ENCODE results near the gene DEPP1. TPM values are rescaled to one million over a fixed set of nuclear protein-coding genes. Genes with fewer than 3 reads are reported as not detected.

The DEPP1 gene
- total and polyA plus RNA-seq, 2 of the 13 experiments (the other 11 are each of a cell fraction or from before 2014, with no cell fraction given): 14.8 to 270 TPM

DNA sequence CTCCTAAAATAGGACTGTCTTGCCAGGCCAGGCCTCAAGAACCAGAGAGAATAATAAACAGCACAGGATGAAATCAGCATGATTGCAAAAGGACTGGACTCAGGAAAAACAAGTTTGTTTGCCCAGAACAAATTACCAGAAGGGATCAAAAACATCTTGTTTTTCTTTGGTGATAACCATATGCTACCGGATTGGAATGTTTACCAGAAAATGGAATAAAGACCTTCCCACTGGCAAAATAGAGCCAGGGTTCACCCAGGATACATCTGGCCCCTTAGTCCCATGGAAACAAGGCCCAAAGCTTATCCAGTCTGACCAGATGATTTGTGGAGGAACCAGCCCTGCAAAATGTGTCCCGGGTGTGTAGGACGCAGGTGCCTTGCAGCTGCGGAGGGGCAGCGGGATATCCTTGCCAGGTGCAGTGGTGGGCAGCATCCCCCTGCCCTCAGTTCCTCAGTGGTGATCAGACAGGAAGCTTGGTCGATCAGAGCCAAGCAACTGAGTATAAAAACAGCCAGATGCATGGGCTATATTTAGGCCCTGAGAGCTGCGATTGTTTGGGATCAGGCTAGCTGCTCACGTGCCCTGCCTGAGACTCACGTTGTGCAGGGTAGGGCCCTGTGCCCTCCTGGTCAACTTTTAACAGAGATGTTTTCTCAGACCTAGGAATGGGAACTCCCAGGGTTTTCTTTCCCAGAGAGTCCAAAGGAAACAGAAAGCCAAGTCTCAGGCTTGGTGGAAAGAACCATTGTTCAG lies 17.5 kb upstream of the DEPP1 start (continued):
- TF ChIP-seq ZNF569 (CRISPR knock-in tag; IDR thresholded peaks at IDR 0.05; ENCODE audit: borderline replicate concordance) (no peak), ZNF253 (CRISPR knock-in tag; IDR thresholded peaks at IDR 0.05; ENCODE audit: borderline replicate concordance) (no peak), KAT7 (CRISPR knock-in tag; IDR thresholded peaks at IDR 0.05; ENCODE audit: borderline replicate concordance) (peak; percentile 48; the same call in 1 of the 2 replicates), ZBTB3 (CRISPR knock-in tag; IDR thresholded peaks at IDR 0.05; ENCODE audit: borderline replicate concordance, low read depth) (no peak), PTBP1 (IDR thresholded peaks at IDR 0.05; ENCODE audit: low read depth, low read length, poor library complexity, severe bottlenecking) (no peak), SNRNP70 (IDR thresholded peaks at IDR 0.05; ENCODE audit: low read depth, low read length) (no peak), MBNL3 (CRISPR knock-in tag; conservative IDR thresholded peaks at IDR 0.05) (no peak), PCBP1 (IDR thresholded peaks at IDR 0.05; ENCODE audit: borderline replicate concordance, low read depth, low read length) (no peak), ZNF446 (CRISPR knock-in tag; IDR thresholded peaks at IDR 0.05) (no peak), SRSF9 (IDR thresholded peaks at IDR 0.05; ENCODE audit: borderline replicate concordance, insufficient read depth, low read depth, low read length, poor library complexity, severe bottlenecking) (no peak), ZNF136 (CRISPR knock-in tag; IDR thresholded peaks at IDR 0.05; ENCODE audit: low read depth) (no peak), ZNF138 (CRISPR knock-in tag; IDR thresholded peaks at IDR 0.05; ENCODE audit: low read depth) (no peak), HOXA9 (CRISPR knock-in tag; IDR thresholded peaks at IDR 0.05; ENCODE audit: borderline replicate concordance) (no peak), E2F1 (CRISPR knock-in tag; IDR thresholded peaks at IDR 0.05) (no peak), RORA (CRISPR knock-in tag; IDR thresholded peaks at IDR 0.05) (no peak), ZNF772 (CRISPR knock-in tag; IDR thresholded peaks at IDR 0.05) (no peak), AGO2 (optimal IDR thresholded peaks at IDR 0.05; ENCODE audit: low read depth, low read length) (peak; percentile 17), SAFB2 (CRISPR knock-in tag; IDR thresholded peaks at IDR 0.05; ENCODE audit: borderline replicate concordance, low read depth) (no peak; the same call in 1 of the 2 replicates), ZNF280D (CRISPR knock-in tag; IDR thresholded peaks at IDR 0.05) (peak; percentile 49; the same call in 1 of the 2 replicates), ZNF263 (CRISPR knock-in tag; IDR thresholded peaks at IDR 0.05) (no peak)
- TF ChIP-seq, protein P1, sequence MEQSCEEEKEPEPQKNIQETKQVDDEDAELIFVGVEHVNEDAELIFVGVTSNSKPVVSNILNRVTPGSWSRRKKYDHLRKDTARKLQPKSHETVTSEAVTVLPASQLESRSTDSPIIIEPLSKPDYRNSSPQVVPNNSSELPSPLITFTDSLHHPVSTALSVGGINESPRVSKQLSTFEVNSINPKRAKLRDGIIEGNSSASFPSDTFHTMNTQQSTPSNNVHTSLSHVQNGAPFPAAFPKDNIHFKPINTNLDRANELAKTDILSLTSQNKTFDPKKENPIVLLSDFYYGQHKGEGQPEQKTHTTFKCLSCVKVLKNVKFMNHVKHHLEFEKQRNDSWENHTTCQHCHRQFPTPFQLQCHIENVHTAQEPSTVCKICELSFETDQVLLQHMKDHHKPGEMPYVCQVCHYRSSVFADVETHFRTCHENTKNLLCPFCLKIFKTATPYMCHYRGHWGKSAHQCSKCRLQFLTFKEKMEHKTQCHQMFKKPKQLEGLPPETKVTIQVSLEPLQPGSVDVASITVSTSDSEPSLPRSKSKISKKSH (CRISPR knock-in tag; IDR thresholded peaks at IDR 0.05; ENCODE audit: borderline replicate concordance): no peak
